ENCODE results near the gene ARHGAP10. TPM values are rescaled to one million over a fixed set of nuclear protein-coding genes. Genes with fewer than 3 reads are reported as not detected.
"Not testable (repeated sequence)": the region's sequence is repeated elsewhere in the genome, so short reads cannot be mapped to it uniquely, and the experiment has no call there.

ARHGAP10 gene
- polyA plus RNA-seq, 3 donors from 2014 or later = 5.3 to 13.2 (median 7.0) TPM

- peaks cover 0 to 3% (median 0%) of the 10 kb centered on the region in 3 donors for H3K27me3 Mint-ChIP-seq (ENCODE audit: low read depth in 3 of 3)
- no peak overlapping the region for H3K27ac Mint-ChIP-seq
- H3K4me1 Mint-ChIP-seq = no peaks in the 10 kb centered on the region
- H3K36me3 Mint-ChIP-seq = peaks cover 38 to 65% (median 48%) of the 10 kb centered on the region in 3 donors
- DNase-seq = no peak
- no peak overlapping the region for H3K4me3 Mint-ChIP-seq
- peaks cover 4 to 31% (median 24%) of the 10 kb centered on the region in 6 donors for H3K9me3 Mint-ChIP-seq
These were observed 341.5 kb downstream of the ARHGAP10 start for GRCh38 chr4:148073349-148073748.

DNA sequence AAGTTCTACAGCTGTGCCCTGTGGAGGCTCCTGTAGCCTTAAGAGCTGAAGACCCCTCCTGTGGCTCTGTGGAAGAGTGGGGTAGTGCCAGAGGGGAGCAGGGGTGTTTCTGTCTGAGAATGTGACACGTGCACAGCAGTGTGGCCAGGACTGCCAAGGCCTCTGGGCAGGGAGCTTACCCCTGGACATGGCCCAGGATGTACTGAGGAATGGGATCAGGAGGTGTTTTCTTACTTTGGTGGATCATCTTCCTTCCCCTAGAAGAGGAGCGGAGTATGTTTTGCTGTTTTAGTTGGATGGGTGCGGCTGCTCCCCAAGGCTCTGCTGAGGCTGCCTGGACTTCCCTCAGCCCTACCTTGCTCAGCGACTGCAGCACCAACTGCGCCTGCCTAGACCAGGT lies 342.6 kb downstream of the ARHGAP10 start:
- peaks cover 38 to 65% (median 48%) of the 10 kb centered on the region in 3 donors for H3K36me3 Mint-ChIP-seq
- no peak overlapping the region for H3K27ac Mint-ChIP-seq
- H3K4me3 Mint-ChIP-seq = no peak overlapping the region
- no peaks in the 10 kb centered on the region for H3K4me1 Mint-ChIP-seq
- H3K27me3 Mint-ChIP-seq (ENCODE audit: low read depth in 3 of 3) = peaks cover 0 to 3% (median 0%) of the 10 kb centered on the region in 3 donors
- peaks cover 4 to 31% (median 24%) of the 10 kb centered on the region in 6 donors for H3K9me3 Mint-ChIP-seq
- no peak for DNase-seq

- peaks cover 4 to 31% (median 24%) of the 10 kb centered on the region in 6 donors for H3K9me3 Mint-ChIP-seq
- peaks cover 41 to 64% (median 50%) of the 10 kb centered on the region in 3 donors for H3K36me3 Mint-ChIP-seq
- H3K27me3 Mint-ChIP-seq (ENCODE audit: low read depth in 3 of 3) = peaks cover 0 to 3% (median 0%) of the 10 kb centered on the region in 3 donors
- DNase-seq = no peak
- no peak overlapping the region for H3K27ac Mint-ChIP-seq
- no peaks in the 10 kb centered on the region for H3K4me1 Mint-ChIP-seq
- no peak overlapping the region for H3K4me3 Mint-ChIP-seq
These were observed 343.6 kb downstream of the ARHGAP10 start for GRCh38 chr4:148075438-148075837.

DNA sequence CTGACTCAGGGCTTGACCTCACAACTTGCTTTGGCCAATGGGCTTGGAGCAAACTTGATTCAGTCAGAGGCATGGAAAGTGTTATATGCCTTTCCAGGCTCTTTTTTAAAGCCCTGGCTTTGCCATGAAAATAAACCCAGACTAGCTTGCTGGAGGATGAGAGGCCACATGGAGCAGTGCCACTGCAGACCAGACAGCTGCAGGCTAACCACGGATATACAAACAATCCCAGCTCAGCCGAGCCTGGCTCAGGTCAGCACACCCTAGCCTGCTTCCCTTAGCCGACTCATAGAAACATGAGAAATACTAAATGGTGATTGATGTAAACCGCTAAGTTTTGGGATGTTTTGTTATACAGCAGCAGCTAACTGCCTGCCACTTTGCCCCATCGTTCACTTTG lies 345.1 kb downstream of the ARHGAP10 start:
- Mint-ChIP-seq H3K27me3 (ENCODE audit: low read depth in 3 of 3) (peaks cover 0 to 1% (median 0%) of the 10 kb centered on the region in 3 donors), H3K9me3 (peaks cover 4 to 31% (median 24%) of the 10 kb centered on the region in 6 donors), H3K27ac (no peak overlapping the region), H3K36me3 (peaks cover 48 to 64% (median 57%) of the 10 kb centered on the region in 3 donors), H3K4me1 (no peaks in the 10 kb centered on the region), H3K4me3 (no peak overlapping the region)
- no peak for DNase-seq

GRCh38 chr4:148077581-148077980 lies 345.7 kb downstream of the ARHGAP10 start:
- H3K27ac Mint-ChIP-seq = no peak overlapping the region
- peaks cover 0 to 1% (median 0%) of the 10 kb centered on the region in 3 donors for H3K27me3 Mint-ChIP-seq (ENCODE audit: low read depth in 3 of 3)
- no peak for DNase-seq
- H3K4me1 Mint-ChIP-seq = no peaks in the 10 kb centered on the region
- H3K4me3 Mint-ChIP-seq = no peak overlapping the region
- peaks cover 4 to 31% (median 24%) of the 10 kb centered on the region in 6 donors for H3K9me3 Mint-ChIP-seq
- H3K36me3 Mint-ChIP-seq = peaks cover 46 to 60% (median 54%) of the 10 kb centered on the region in 3 donors

GRCh38 chr4:148078061-148078460 lies 346.2 kb downstream of the ARHGAP10 start:
- Mint-ChIP-seq H3K27ac (no peak overlapping the region), H3K27me3 (ENCODE audit: low read depth in 3 of 3) (peaks cover 0 to 1% (median 0%) of the 10 kb centered on the region in 3 donors), H3K36me3 (peaks cover 41 to 55% (median 51%) of the 10 kb centered on the region in 3 donors), H3K9me3 (peaks cover 4 to 31% (median 24%) of the 10 kb centered on the region in 6 donors), H3K4me3 (no peak overlapping the region), H3K4me1 (no peaks in the 10 kb centered on the region)
- DNase-seq = no peak

GRCh38 chr4:148079961-148080360 lies 348.1 kb downstream of the ARHGAP10 start:
- no peak for DNase-seq
- Mint-ChIP-seq H3K27me3 (ENCODE audit: low read depth in 3 of 3) (peaks cover 0 to 4% (median 0%) of the 10 kb centered on the region in 3 donors), H3K36me3 (peaks cover 24 to 38% (median 33%) of the 10 kb centered on the region in 3 donors), H3K4me3 (no peak overlapping the region), H3K4me1 (no peaks in the 10 kb centered on the region), H3K9me3 (peaks cover under 1 to 15% (median 10%) of the 10 kb centered on the region in 6 donors), H3K27ac (peak overlapping the region in 1 of 6 donors; percentile 35)

DNA sequence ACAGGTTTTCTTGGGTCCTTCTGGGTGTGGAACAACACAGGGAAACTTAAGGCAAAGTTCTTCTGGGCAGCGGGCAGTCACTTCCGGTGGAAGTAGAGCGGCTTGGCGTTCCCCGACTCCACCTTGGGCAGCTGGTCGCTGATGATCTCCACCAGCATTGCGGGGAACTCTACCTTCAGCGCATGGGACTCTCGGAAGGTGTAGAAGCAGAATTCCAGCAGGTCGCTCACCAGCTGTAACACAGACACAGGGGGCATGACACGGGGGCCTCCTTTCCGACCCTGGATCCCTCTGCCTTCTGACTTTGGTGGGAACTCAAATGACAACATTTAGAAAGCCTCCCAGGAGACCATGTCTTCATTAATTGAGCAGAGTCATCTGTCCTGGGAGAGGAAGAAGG lies 349.4 kb downstream of the ARHGAP10 start:
- H3K36me3 Mint-ChIP-seq = peaks cover 11 to 24% (median 19%) of the 10 kb centered on the region in 3 donors
- H3K9me3 Mint-ChIP-seq = peaks cover under 1 to 2% (median 2%) of the 10 kb centered on the region in 6 donors
- no peak overlapping the region for H3K27ac Mint-ChIP-seq
- no peaks in the 10 kb centered on the region for H3K4me1 Mint-ChIP-seq
- H3K27me3 Mint-ChIP-seq (ENCODE audit: low read depth in 3 of 3) = peaks cover 0 to 3% (median 2%) of the 10 kb centered on the region in 3 donors
- H3K4me3 Mint-ChIP-seq = no peak overlapping the region
- DNase-seq = no peak

DNA sequence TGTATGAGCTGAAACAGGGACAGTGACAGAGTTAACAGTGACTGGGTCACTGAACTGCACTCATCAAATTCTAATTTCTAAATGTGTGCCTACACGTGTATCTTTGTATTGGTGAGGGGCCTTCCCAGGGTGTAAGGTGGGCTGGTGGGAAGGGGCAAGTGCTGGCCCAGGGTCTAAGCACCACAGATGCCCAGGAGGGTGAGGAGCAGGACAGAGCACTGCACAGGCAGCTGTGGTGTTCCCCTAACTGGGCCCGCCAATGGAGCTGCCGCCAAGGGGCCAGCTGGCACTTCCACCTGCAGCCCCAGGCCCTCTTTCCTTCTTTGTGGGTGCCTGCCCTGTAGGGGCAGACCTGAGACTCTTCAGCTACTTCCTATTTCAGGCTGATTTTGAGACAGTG lies 349.9 kb downstream of the ARHGAP10 start:
- no peaks in the 10 kb centered on the region for H3K4me1 Mint-ChIP-seq
- H3K27me3 Mint-ChIP-seq (ENCODE audit: low read depth in 3 of 3) = peaks cover 0 to 3% (median 2%) of the 10 kb centered on the region in 3 donors
- peaks cover 0 to 4% (median under 1%) of the 10 kb centered on the region in 6 donors for H3K9me3 Mint-ChIP-seq
- no peak overlapping the region for H3K27ac Mint-ChIP-seq
- peaks cover 9 to 23% (median 18%) of the 10 kb centered on the region in 3 donors for H3K36me3 Mint-ChIP-seq
- no peak for DNase-seq
- H3K4me3 Mint-ChIP-seq = no peak overlapping the region

GRCh38 chr4:148083073-148083472 lies 351.2 kb downstream of the ARHGAP10 start:
- peaks cover 9 to 13% (median 9%) of the 10 kb centered on the region in 3 donors for H3K36me3 Mint-ChIP-seq
- not testable (repeated sequence) for H3K4me1 Mint-ChIP-seq; H3K27me3 Mint-ChIP-seq (ENCODE audit: low read depth in 3 of 3); DNase-seq; H3K4me3 Mint-ChIP-seq; H3K9me3 Mint-ChIP-seq; H3K27ac Mint-ChIP-seq

DNA sequence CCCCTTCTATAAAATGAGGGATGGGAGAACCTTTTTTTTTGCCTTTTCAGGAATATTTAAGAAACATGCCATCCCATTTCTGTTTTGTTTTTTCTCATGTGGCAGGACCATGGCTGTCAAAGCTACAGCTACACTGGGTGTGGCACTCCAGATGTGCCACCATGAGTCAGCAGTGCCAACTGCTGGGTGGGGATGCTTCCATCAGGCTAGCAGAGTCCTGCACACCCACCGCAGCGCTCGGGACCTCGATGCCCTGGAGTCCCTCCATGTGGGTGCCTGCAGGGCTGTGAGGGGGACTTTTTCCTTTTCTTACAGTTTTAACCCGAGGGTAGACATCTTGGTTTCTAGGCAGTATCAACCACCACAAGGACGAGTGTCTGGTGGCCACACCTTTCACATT lies 357.7 kb downstream of the ARHGAP10 start:
- no peaks in the 10 kb centered on the region for H3K36me3 Mint-ChIP-seq
- no peak overlapping the region for H3K4me3 Mint-ChIP-seq
- no peak overlapping the region for H3K27ac Mint-ChIP-seq
- no peak for DNase-seq
- peaks cover 0 to 2% (median 0%) of the 10 kb centered on the region in 3 donors for H3K27me3 Mint-ChIP-seq (ENCODE audit: low read depth in 3 of 3)
- no peaks in the 10 kb centered on the region for H3K4me1 Mint-ChIP-seq
- peaks cover 0 to 6% (median under 1%) of the 10 kb centered on the region in 6 donors for H3K9me3 Mint-ChIP-seq

- Mint-ChIP-seq H3K9me3 (peaks cover 0 to 6% (median under 1%) of the 10 kb centered on the region in 6 donors), H3K4me3 (no peak overlapping the region), H3K4me1 (no peaks in the 10 kb centered on the region), H3K27ac (peak overlapping the region in 1 of 6 donors; percentile 38), H3K36me3 (no peaks in the 10 kb centered on the region), H3K27me3 (ENCODE audit: low read depth in 3 of 3) (peaks cover 0 to 2% (median 0%) of the 10 kb centered on the region in 3 donors)
- no peak for DNase-seq
These were observed 358.1 kb downstream of the ARHGAP10 start for GRCh38 chr4:148090029-148090428.

DNA sequence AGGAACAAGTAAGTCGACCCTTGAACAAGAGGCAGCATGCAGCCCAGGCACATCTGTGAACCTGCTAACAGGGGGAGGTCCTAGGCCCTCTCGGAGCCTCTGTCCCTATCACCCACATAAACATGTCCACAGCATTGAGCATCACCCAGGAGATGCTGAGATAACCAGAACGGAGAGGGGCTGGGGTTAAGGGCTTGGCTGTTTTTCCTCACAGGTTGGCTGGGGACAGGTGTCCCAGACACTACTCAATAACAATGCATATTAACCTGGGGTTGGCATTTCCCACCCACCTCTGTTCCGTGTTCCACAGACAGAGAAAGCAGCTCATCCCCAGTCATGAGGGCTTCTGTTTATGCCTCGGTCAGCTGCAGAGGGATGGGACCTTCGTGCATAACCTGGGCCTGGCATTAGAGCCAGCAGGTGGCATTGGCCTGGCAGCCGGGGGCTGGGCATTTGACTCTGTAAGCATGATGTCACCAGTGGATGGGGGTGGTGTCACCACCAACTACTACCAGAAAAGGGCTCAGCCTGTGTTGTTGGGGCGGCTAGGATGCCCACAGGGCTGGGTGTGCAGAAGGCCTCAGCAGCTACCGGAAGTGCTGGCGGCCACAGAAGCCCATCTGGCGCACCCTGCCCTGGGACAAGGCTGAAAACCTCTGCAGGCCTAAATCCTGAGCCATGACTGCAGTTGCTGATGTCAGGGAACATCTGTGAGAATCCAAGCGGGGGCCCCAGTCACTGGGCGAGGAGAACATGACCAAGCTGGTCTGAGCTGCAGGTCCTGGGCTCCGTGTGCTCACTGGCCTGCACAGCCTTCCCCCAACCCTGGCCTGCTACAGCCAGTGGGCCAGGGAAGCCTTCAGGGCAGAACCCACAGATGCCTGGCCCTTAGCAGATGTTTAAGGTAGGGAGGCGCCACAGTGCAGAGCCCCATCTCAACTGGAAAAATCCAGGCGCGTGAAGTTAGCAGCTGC lies 358.9 kb downstream of the ARHGAP10 start:
- Mint-ChIP-seq H3K27ac (no peak overlapping the region), H3K36me3 (no peaks in the 10 kb centered on the region), H3K27me3 (ENCODE audit: low read depth in 3 of 3) (no peaks in the 10 kb centered on the region), H3K4me1 (no peaks in the 10 kb centered on the region), H3K9me3 (peaks cover 0 to 6% (median 0%) of the 10 kb centered on the region in 6 donors), H3K4me3 (no peak overlapping the region)
- no peak for DNase-seq

DNA sequence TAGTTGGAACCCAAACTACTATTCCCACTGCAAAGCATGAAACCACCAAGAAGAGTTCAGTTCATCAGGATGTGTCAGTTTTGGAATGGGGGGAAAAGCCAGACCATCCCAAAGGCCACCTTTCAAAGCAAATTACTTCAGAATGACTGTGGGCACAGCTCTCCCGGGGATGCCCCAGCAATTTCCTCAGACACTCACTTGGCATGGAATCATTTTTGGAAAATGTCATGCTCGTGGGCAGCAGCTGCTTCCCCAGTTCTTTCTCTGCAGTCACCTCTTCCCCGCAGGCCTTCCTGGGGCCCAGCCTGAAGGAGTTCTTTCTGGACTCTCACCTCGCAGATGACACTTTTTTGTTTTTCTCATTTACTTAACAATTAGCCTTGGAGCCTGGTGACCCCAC lies 360.0 kb downstream of the ARHGAP10 start:
- H3K36me3 Mint-ChIP-seq = no peaks in the 10 kb centered on the region
- no peak for DNase-seq
- H3K27me3 Mint-ChIP-seq (ENCODE audit: low read depth in 3 of 3) = no peaks in the 10 kb centered on the region
- peaks cover 0 to 2% (median 0%) of the 10 kb centered on the region in 6 donors for H3K9me3 Mint-ChIP-seq
- no peak overlapping the region for H3K27ac Mint-ChIP-seq
- no peaks in the 10 kb centered on the region for H3K4me1 Mint-ChIP-seq
- H3K4me3 Mint-ChIP-seq = no peak overlapping the region
